AG04450 (cell line): ENCODE results near the gene OR4M1. TPM values are rescaled to one million over a fixed set of nuclear protein-coding genes. Genes with fewer than 3 reads are reported as not detected.
"Not testable (repeated sequence)": the region's sequence is repeated elsewhere in the genome, so short reads cannot be mapped to it uniquely, and the experiment has no call there.

Experiments
- CTCF ChIA-PET: fragments of 300-600, 350-600 bp; formaldehyde crosslinking; extraction: SDS; loops from one replicate; lab custom pipeline; 2022; ENCODE audit warnings: antibody characterized with exemption, inconsistent platforms; lab: Charles Lee
- POLR2A ChIA-PET: fragments of 350-600 bp; formaldehyde crosslinking; extraction: SDS; loops from one replicate; lab custom pipeline; 2021; ENCODE audit warnings: antibody characterized with exemption, inconsistent platforms; lab: Yijun Ruan, JAX
- DNase-seq: peaks from one replicate; pipeline ENCODE4 v3.0.0-alpha.2; 2011; ENCODE audit warnings: low read depth, low spot score
- H3K27ac ChIP-seq: one replicate; pipeline ENCODE4 v1.5.1; 2012; ENCODE audit warnings: low read depth, low read length, control low read depth
- H3K27me3 ChIP-seq: one replicate; pipeline ENCODE4 v1.6.0; 2012; ENCODE audit warnings: low read length; ENCODE audit not compliant: control insufficient read depth, insufficient read depth
- H3K4me3 ChIP-seq: 2 replicates; pipeline ENCODE4 v1.5.1; 2011; ENCODE audit warnings: mild to moderate bottlenecking, low read depth, low read length, control low read depth
- H3K9me3 ChIP-seq: 2 replicates; pipeline ENCODE4 v1.5.1; 2012; ENCODE audit warnings: low read length; ENCODE audit not compliant: control insufficient read depth, insufficient read depth
- polyA plus RNA-seq: library from polyadenylated mRNA; depleted of rRNA; stranded (reverse); fragments of >200 nt; gene quantifications from 2 replicates; pipeline ENCODE4 v1.2.3, GENCODE V29; 2011; rRNA removed
- TF ChIP-seq, protein P1 (sequence below): IDR thresholded peaks from 2 replicates; pipeline ENCODE4 v1.5.1; 2011; ENCODE audit warnings: low read depth, low read length, control low read depth, inconsistent platforms

Gene OR4M1
- polyA plus RNA-seq, 1 experiment = not detected

DNA sequence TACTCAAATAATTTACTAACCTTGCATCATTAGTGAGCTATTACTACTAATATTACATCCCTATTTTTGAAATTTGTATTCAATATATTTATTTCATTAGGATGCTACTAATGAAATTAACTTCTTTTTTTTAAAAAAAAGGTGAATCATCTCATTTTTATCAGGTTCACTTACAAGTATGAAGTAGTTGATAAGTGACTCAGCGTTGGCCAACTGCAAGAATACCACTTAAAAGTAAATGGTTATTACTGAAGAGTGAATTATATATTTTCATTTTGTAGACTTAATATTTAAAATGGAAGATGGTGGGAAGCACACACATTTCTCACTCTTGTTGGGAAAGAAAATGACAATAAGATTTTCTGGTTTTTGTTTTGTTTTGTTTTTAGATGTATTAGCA, 49.9 kb downstream of the OR4M1 start:
- CTCF ChIA-PET = no interaction called here
- H3K4me3 ChIP-seq = no peak overlapping the region
- POLR2A ChIA-PET = no interaction called here
- no peaks in the 10 kb centered on the region for H3K27me3 ChIP-seq
- DNase-seq = no peak
- H3K9me3 ChIP-seq = peaks cover 18% of the 10 kb centered on the region
- TF ChIP-seq, protein P1, sequence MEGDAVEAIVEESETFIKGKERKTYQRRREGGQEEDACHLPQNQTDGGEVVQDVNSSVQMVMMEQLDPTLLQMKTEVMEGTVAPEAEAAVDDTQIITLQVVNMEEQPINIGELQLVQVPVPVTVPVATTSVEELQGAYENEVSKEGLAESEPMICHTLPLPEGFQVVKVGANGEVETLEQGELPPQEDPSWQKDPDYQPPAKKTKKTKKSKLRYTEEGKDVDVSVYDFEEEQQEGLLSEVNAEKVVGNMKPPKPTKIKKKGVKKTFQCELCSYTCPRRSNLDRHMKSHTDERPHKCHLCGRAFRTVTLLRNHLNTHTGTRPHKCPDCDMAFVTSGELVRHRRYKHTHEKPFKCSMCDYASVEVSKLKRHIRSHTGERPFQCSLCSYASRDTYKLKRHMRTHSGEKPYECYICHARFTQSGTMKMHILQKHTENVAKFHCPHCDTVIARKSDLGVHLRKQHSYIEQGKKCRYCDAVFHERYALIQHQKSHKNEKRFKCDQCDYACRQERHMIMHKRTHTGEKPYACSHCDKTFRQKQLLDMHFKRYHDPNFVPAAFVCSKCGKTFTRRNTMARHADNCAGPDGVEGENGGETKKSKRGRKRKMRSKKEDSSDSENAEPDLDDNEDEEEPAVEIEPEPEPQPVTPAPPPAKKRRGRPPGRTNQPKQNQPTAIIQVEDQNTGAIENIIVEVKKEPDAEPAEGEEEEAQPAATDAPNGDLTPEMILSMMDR = no peak
- no peak overlapping the region for H3K27ac ChIP-seq

DNA sequence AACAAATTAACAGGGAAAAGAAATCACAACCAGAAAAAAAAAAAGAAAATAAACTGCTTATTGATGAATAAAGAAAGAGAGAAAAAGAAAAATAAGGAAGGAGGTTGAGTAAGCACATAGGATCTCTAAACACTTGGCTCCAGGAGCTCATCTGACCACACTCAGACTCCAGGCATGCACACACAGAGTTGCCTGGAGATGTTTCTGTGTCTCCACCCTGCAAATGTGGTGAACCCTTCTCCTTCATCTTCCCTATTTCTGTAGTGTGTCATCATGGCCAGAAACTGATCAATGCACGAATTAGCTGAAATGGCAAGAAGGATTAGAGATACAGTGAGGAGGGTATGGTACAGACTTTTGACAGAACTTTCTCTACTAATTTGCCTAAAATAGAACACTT, 50.5 kb downstream of the OR4M1 start:
- TF ChIP-seq, protein P1 = no peak
- POLR2A ChIA-PET = no interaction called here
- CTCF ChIA-PET = no interaction called here
- Histone ChIP-seq H3K4me3 (no peak overlapping the region), H3K27me3 (no peaks in the 10 kb centered on the region), H3K27ac (no peak overlapping the region), H3K9me3 (peaks cover 18% of the 10 kb centered on the region)
- DNase-seq = no peak

DNA sequence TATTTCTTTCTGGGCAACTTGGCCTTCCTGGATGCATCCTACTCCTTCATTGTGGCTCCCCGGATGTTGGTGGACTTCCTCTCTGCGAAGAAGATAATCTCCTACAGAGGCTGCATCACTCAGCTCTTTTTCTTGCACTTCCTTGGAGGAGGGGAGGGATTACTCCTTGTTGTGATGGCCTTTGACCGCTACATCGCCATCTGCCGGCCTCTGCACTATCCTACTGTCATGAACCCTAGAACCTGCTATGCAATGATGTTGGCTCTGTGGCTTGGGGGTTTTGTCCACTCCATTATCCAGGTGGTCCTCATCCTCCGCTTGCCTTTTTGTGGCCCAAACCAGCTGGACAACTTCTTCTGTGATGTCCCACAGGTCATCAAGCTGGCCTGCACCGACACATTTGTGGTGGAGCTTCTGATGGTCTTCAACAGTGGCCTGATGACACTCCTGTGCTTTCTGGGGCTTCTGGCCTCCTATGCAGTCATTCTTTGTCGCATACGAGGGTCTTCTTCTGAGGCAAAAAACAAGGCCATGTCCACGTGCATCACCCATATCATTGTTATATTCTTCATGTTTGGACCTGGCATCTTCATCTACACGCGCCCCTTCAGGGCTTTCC, 54.4 kb downstream of the OR4M1 start:
- H3K9me3 ChIP-seq, CTCF ChIA-PET, DNase-seq, H3K27me3 ChIP-seq, POLR2A ChIA-PET, H3K4me3 ChIP-seq, H3K27ac ChIP-seq: not testable (repeated sequence)

DNA sequence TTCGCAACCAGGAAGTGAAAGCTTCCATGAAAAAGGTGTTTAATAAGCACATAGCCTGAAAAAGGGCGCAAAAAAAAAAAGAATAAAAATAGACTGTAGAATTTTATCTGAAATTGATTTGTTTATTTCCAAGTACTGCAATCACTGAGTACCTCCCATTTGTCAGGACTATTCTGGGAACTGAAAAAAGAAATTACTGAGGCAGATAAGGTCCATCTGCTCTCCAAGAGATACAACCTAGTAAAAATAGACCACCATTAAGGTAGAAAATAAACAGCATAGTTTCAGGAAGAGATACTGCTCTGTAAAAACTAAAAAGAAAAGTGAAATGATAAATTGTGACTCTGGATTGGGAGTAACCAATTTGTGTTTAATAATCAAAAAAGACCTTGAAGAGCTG, 55.0 kb downstream of the OR4M1 start:
- Histone ChIP-seq H3K4me3 (no peak overlapping the region), H3K9me3 (peaks cover 5% of the 10 kb centered on the region; the same call in 1 of the 2 replicates), H3K27ac (no peak overlapping the region), H3K27me3 (no peaks in the 10 kb centered on the region)
- ChIA-PET CTCF (no interaction called here), POLR2A (no interaction called here)
- TF ChIP-seq, protein P1 = no peak
- DNase-seq = no peak

Other genes starting within 250 kb of the OR4M1 start
- not detected in 2 replicates for gene OR11H2, start 59.6 kb upstream of the OR4M1 start, polyA plus RNA-seq
- not detected in 2 replicates for gene OR4Q3, start 29.9 kb upstream of the OR4M1 start, polyA plus RNA-seq
- not detected in 2 replicates for gene OR4N2, start 30.3 kb downstream of the OR4M1 start, polyA plus RNA-seq
- not detected in 2 replicates for gene OR4K2, start 101.6 kb downstream of the OR4M1 start, polyA plus RNA-seq
- not detected in 2 replicates for gene OR4K5, start 147.1 kb downstream of the OR4M1 start, polyA plus RNA-seq
- not detected in 2 replicates for gene OR4K1, start 157.4 kb downstream of the OR4M1 start, polyA plus RNA-seq
- not detected in 2 replicates for gene OR4K15, start 202.1 kb downstream of the OR4M1 start, polyA plus RNA-seq
- not detected in 2 replicates for gene OR4Q2, start 228.7 kb downstream of the OR4M1 start, polyA plus RNA-seq
- not detected in 2 replicates for gene OR4K14, start 245.8 kb downstream of the OR4M1 start, polyA plus RNA-seq